Measurements from ENCODE around the gene PNPLA8.

PNPLA8 gene

DNA sequence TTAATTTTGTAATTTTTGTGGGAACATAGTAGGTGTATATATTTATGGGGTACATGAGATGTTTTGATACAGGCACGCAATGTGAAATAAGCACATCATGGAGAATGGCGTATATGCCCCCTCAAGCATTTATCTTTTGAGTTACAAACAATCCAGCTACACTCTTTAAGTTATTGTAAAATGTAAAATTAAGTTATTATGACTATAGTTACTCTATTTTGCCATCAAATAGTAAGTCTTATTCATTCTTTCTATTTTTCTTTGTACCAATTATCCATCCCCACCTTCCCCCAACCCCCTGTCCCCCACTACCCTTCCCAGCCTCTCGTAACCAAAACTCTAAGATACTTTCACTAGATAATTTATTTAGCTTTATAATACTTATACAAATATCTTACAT is 7.8 kb upstream of the PNPLA8 start:
- H3K4me3 ChIP-seq (ENCODE audit: low read depth, low read length) = no peak overlapping the region
- ChIA-PET CTCF (no interaction called here), POLR2A (no interaction called here)
- H3K27ac ChIP-seq (ENCODE audit: extremely low read depth, low read depth, low read length) = no peak overlapping the region
- H3K36me3 ChIP-seq (ENCODE audit: control insufficient read depth in 2 of 2, insufficient read depth in 1 of 2, low read length in 2 of 2) = no peaks in the 10 kb centered on the region
- TF ChIP-seq, protein P1, sequence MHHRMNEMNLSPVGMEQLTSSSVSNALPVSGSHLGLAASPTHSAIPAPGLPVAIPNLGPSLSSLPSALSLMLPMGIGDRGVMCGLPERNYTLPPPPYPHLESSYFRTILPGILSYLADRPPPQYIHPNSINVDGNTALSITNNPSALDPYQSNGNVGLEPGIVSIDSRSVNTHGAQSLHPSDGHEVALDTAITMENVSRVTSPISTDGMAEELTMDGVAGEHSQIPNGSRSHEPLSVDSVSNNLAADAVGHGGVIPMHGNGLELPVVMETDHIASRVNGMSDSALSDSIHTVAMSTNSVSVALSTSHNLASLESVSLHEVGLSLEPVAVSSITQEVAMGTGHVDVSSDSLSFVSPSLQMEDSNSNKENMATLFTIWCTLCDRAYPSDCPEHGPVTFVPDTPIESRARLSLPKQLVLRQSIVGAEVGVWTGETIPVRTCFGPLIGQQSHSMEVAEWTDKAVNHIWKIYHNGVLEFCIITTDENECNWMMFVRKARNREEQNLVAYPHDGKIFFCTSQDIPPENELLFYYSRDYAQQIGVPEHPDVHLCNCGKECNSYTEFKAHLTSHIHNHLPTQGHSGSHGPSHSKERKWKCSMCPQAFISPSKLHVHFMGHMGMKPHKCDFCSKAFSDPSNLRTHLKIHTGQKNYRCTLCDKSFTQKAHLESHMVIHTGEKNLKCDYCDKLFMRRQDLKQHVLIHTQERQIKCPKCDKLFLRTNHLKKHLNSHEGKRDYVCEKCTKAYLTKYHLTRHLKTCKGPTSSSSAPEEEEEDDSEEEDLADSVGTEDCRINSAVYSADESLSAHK (tag by site-specific recombination; IDR thresholded peaks at IDR 0.05) = no peak
- no peak for TF ChIP-seq ZNF560 (tag by site-specific recombination; IDR thresholded peaks at IDR 0.05; ENCODE audit: borderline replicate concordance)
- TF ChIP-seq ZBTB21 (tag by site-specific recombination; IDR thresholded peaks at IDR 0.05) = no peak
- TF ChIP-seq ZNF514 (tag by site-specific recombination; IDR thresholded peaks at IDR 0.05) = no peak
- no peak for TF ChIP-seq ZNF311 (tag by site-specific recombination; IDR thresholded peaks at IDR 0.05; ENCODE audit: borderline replicate concordance)
- no peak for TF ChIP-seq ZFP69B (tag by site-specific recombination; IDR thresholded peaks at IDR 0.05)
- no peak for TF ChIP-seq ZNF341 (tag by site-specific recombination; IDR thresholded peaks at IDR 0.05; ENCODE audit: low read depth)
- no peak for TF ChIP-seq ZNF777 (tag by site-specific recombination; IDR thresholded peaks at IDR 0.05; ENCODE audit: borderline replicate concordance)
- no peak for TF ChIP-seq ZNF664 (tag by site-specific recombination; IDR thresholded peaks at IDR 0.05)
- no peak for TF ChIP-seq KLF1 (tag by site-specific recombination; IDR thresholded peaks at IDR 0.05)
- no peak for TF ChIP-seq ZFP37 (tag by site-specific recombination; IDR thresholded peaks at IDR 0.05)
- TF ChIP-seq ZNF473 (tag by site-specific recombination; IDR thresholded peaks at IDR 0.05) = no peak
- TF ChIP-seq ZNF623 (tag by site-specific recombination; IDR thresholded peaks at IDR 0.05) = no peak
- TF ChIP-seq ZSCAN23 (tag by site-specific recombination; IDR thresholded peaks at IDR 0.05) = no peak
- H3K9me3 ChIP-seq (ENCODE audit: control insufficient read depth, insufficient read depth, low read depth, low read length) = no peaks in the 10 kb centered on the region
- no peaks in the 10 kb centered on the region for H3K4me1 ChIP-seq (ENCODE audit: control insufficient read depth, insufficient read depth, low read length)

DNA sequence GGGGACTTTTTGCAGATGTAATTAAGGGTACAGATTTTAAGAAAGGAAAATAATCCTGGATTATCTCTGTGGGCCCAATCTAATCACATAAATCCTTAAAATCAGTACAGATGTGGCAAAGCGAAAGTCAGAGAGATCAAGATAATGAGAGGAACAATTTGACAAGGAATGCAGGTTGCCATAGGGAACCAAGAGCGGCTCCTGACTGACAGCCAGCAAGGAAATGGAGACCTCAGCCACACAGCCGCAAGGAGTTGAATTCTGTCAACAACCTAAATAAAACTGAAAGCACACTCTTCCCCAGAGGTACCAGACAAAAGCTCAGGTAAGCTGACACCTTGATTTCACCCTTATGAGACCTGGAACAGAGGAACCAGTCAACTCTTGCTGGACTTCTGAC is 3.4 kb upstream of the PNPLA8 start:
- POLR2A ChIA-PET = interaction anchor here (0.7 to 2.5 kb wide), 3 partner anchors 17 to 40 kb away, joined by 3 to 6 read pairs (median 3); partner anchors contain the start of genes DNAJB9 and THAP5
- CTCF ChIA-PET = no interaction called here
- no peak overlapping the region for H3K4me3 ChIP-seq (ENCODE audit: low read depth, low read length)
- H3K27ac ChIP-seq (ENCODE audit: extremely low read depth, low read depth, low read length) = no peak overlapping the region
- no peaks in the 10 kb centered on the region for H3K9me3 ChIP-seq (ENCODE audit: control insufficient read depth, insufficient read depth, low read depth, low read length)
- peaks cover 2% of the 10 kb centered on the region; the same call in 1 of the 2 replicates for H3K4me1 ChIP-seq (ENCODE audit: control insufficient read depth, insufficient read depth, low read length)
- no peaks in the 10 kb centered on the region for H3K36me3 ChIP-seq (ENCODE audit: control insufficient read depth in 2 of 2, insufficient read depth in 1 of 2, low read length in 2 of 2)
- TF ChIP-seq ZNF132 (tag by site-specific recombination; IDR thresholded peaks at IDR 0.05; ENCODE audit: borderline replicate concordance) = no peak
- no peak for TF ChIP-seq ZNF433 (tag by site-specific recombination; IDR thresholded peaks at IDR 0.05; ENCODE audit: low read depth)
- TF ChIP-seq ZNF221 (tag by site-specific recombination; IDR thresholded peaks at IDR 0.05; ENCODE audit: borderline replicate concordance) = no peak
- no peak for TF ChIP-seq ZNF112 (tag by site-specific recombination; IDR thresholded peaks at IDR 0.05)
- TF ChIP-seq SALL2 (tag by site-specific recombination; IDR thresholded peaks at IDR 0.05; ENCODE audit: borderline replicate concordance) = no peak
- TF ChIP-seq, protein P2, sequence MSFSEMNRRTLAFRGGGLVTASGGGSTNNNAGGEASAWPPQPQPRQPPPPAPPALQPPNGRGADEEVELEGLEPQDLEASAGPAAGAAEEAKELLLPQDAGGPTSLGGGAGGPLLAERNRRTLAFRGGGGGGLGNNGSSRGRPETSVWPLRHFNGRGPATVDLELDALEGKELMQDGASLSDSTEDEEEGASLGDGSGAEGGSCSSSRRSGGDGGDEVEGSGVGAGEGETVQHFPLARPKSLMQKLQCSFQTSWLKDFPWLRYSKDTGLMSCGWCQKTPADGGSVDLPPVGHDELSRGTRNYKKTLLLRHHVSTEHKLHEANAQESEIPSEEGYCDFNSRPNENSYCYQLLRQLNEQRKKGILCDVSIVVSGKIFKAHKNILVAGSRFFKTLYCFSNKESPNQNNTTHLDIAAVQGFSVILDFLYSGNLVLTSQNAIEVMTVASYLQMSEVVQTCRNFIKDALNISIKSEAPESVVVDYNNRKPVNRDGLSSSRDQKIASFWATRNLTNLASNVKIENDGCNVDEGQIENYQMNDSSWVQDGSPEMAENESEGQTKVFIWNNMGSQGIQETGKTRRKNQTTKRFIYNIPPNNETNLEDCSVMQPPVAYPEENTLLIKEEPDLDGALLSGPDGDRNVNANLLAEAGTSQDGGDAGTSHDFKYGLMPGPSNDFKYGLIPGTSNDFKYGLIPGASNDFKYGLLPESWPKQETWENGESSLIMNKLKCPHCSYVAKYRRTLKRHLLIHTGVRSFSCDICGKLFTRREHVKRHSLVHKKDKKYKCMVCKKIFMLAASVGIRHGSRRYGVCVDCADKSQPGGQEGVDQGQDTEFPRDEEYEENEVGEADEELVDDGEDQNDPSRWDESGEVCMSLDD (tag by site-specific recombination; IDR thresholded peaks at IDR 0.05) = no peak
- TF ChIP-seq, protein P3, sequence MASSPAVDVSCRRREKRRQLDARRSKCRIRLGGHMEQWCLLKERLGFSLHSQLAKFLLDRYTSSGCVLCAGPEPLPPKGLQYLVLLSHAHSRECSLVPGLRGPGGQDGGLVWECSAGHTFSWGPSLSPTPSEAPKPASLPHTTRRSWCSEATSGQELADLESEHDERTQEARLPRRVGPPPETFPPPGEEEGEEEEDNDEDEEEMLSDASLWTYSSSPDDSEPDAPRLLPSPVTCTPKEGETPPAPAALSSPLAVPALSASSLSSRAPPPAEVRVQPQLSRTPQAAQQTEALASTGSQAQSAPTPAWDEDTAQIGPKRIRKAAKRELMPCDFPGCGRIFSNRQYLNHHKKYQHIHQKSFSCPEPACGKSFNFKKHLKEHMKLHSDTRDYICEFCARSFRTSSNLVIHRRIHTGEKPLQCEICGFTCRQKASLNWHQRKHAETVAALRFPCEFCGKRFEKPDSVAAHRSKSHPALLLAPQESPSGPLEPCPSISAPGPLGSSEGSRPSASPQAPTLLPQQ (tag by site-specific recombination; IDR thresholded peaks at IDR 0.05) = no peak
- TF ChIP-seq KLF16 (tag by site-specific recombination; IDR thresholded peaks at IDR 0.05) = no peak
- no peak for TF ChIP-seq ZNF302 (tag by site-specific recombination; IDR thresholded peaks at IDR 0.05; ENCODE audit: low read depth)
- TF ChIP-seq YY2 (tag by site-specific recombination; IDR thresholded peaks at IDR 0.05) = no peak
- TF ChIP-seq ZNF768 (tag by site-specific recombination; IDR thresholded peaks at IDR 0.05) = no peak
- no peak for TF ChIP-seq ZNF776 (tag by site-specific recombination; IDR thresholded peaks at IDR 0.05; ENCODE audit: borderline replicate concordance)

Data from HEK293 (cell line).